Epithelial cell of esophagus (primary cell): Measurements from ENCODE around the gene SBK2.
"Not testable (repeated sequence)": the region's sequence is repeated elsewhere in the genome, so short reads cannot be mapped to it uniquely, and the experiment has no call there.

Source experiments
- DNase-seq: peaks from one replicate; pipeline ENCODE4 v3.0.0; 2010; ENCODE audit warnings: low read depth
- H3K4me3 ChIP-seq: 2 replicates; pipeline ENCODE4 v1.5.1; 2011; ENCODE audit warnings: mild to moderate bottlenecking, low read length, control low read depth
- CTCF ChIP-seq: IDR thresholded peaks from 2 replicates; pipeline ENCODE4 v1.5.1; 2011; ENCODE audit warnings: low read depth, mild to moderate bottlenecking, low read length, control low read depth, inconsistent platforms; ENCODE audit not compliant: insufficient read depth; ENCODE audit errors: missing control alignments

The SBK2 gene

DNA sequence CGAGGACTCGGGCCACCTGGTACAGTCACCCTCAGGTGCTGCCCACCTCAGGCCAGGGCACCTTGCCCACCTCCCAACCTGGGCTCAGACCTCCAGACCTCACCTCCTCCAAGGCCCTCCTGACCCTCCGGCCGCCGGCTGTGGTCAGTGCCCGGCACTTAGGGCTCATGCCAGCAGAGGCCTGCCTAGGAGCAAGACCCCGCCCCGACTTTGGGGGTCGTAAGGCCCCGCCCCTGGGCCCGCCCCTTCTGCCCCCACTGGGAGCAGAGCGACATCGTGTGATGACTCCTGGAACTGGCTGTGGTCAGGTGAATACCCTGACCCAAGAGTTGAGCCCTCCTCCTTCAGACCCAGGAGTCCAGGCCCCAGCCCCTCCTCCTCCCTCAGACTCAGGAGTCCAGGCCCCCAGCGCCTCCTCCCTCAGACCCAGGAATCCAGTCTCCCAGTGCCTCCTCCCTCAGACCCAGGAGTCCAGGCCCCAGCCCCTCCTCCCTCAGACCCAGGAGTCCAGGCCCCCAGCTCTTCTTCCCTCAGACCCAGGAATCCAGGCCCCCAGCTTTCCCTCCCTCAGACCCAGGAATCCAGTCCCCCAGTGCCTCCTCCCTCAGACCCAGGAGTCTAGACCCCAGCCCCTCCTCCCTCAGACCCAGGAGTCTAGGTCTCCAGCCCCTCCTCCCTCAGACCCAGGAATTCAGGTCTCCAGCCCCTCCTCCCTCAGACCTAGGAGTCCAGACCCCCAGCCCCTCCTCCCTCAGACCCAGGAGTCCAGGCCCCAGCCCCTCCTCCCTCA, at the start of gene SBK2:
SBK2 (minus strand) TSS at position 183 of the 790 bp plus-strand sequence. CDS start 839 bp downstream, outside the sequence.
- no peak for DNase-seq
- TF ChIP-seq CTCF = no peak

GRCh38 chr19:55585658-55586339, 48.9 kb upstream of the SBK2 start:
- DNase-seq = peak; percentile 23
- H3K4me3 ChIP-seq = peak overlapping the region; percentile 15
- no peak for TF ChIP-seq CTCF

More for the DNA sequence above, at the start of gene SBK2:
- no peak within 1 kb of the TSS for H3K4me3 ChIP-seq

GRCh38 chr19:55584871-55585270, 47.9 kb upstream of the SBK2 start:
- H3K4me3 ChIP-seq = no peak overlapping the region

GRCh38 chr19:55583897-55584296, 47.0 kb upstream of the SBK2 start:
- not testable (repeated sequence) for H3K4me3 ChIP-seq, DNase-seq

More at GRCh38 chr19:55584871-55585270, 47.9 kb upstream of the SBK2 start:
- DNase-seq = no peak
- TF ChIP-seq CTCF = no peak

DNA sequence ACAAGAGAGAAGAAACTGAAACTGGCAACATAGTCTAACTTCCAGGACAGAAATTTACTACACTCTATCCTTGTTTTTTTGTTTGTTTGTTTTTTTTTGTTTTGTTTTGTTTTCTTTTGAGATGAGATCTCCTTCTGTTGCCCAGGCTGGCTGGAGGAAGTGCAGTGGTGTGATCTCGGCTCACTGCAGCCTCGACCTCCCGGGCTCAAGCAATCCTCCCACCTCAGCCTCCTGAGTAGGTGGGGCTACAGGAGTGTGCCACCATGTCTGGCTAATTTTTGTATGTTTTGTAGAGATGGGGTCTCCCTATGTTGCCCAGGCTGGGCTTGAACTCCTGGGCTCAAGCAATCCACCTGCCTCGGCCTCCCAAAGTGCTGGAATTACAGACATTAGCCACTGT, 45.4 kb upstream of the SBK2 start:
- not testable (repeated sequence) for DNase-seq, H3K4me3 ChIP-seq

- no peak for TF ChIP-seq CTCF
- H3K4me3 ChIP-seq = no peak overlapping the region
- no peak for DNase-seq
Measured at GRCh38 chr19:55581823-55582223, 44.9 kb upstream of the SBK2 start.

DNA sequence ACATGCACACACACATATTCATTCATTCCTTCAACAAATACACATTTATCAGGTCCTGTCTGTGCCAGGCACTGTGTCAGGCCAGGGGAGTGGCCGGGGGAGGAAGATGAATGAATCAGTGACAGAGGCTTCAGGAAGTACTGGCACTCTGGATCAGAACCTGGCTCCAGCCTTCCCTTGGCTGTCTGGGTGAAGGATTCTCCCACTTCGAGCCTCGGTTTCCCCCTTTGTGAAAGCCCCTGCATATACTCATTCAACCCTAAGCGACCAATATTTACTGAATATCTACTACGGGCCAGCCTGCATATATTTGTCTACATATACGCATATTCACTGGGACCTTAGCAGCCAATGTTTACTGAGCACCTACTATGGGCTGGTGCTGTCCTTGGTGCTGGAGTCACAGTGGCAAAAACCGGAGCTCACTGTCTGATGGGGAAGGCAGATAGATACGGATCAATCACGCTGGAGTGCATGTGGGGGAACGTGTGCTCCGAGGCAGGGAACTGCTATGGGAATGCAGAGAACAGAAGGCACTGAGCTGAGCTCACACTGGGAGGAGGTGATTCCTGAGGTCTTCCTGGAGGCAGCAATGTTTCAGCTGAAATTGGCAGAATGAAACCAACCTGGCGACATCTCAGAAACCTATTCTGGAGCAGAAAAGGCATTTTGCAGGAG, 44.4 kb upstream of the SBK2 start:
- no peak for TF ChIP-seq CTCF
- peak; percentile 21 for DNase-seq
- peak overlapping the region; percentile 90 for H3K4me3 ChIP-seq
